CD4-positive, alpha-beta T cell treated with Interleukin-21 for 1 hour (primary cell): ENCODE data around the gene RAD9A.

Experiments used
- DNase-seq: peaks from one replicate; pipeline ENCODE4 v3.0.0-alpha.2; 2020

The RAD9A gene

GRCh38 chr11:67391304-67392182, at the start of gene RAD9A:
Gene RAD9A, plus strand, starts transcription at chr11:67391986. Its CDS starts 59 bp downstream, at chr11:67392045.
- peak; percentile 92 for DNase-seq

GRCh38 chr11:67344264-67344663, 47.5 kb upstream of the RAD9A start:
- DNase-seq, result no peak

- DNase-seq, result no peak
Measured at GRCh38 chr11:67345247-67345919, 46.4 kb upstream of the RAD9A start.

DNA sequence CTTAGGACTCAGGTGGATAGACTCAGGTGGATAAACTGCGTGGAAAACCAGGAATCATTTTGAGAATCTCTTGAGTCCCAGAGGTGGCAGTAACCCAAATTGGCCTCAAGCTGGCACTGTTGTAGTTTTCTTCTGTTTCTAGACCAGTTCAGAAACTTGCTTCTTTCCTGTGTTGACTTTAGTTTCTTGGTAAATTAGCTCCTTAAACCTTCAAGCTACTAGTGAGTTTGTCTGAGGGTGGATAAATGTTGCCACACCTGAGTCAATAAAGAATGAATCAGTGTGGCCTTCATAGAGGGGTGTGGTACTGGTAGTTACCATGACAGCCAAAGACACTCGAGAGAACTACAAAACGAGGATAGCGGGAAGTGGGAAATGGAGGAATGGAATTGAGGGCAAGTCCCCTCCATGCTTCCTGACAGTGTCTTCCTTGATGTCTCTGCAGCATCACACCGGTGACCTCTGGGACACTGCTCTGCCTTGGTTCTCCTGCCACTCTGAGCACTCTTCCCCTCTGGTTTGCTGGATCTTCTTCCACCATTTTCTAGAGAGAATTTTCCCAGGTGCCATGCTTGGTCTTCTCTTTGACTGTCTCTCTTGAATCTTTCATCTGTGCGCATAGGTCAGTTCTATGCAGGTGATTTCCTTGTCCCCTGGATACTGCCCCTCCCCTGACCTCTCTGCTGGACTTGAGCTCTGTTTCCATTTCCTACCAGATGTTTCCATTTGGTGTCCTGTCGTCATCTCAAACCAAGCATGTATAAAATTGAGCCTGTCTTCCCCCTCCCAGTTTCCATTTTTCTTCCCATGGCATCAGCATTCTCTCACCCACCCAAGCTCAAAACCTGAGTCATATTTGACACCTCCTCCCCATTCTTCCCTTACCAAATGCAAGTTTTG, 45.6 kb upstream of the RAD9A start:
- peak; percentile 41 for DNase-seq

DNA sequence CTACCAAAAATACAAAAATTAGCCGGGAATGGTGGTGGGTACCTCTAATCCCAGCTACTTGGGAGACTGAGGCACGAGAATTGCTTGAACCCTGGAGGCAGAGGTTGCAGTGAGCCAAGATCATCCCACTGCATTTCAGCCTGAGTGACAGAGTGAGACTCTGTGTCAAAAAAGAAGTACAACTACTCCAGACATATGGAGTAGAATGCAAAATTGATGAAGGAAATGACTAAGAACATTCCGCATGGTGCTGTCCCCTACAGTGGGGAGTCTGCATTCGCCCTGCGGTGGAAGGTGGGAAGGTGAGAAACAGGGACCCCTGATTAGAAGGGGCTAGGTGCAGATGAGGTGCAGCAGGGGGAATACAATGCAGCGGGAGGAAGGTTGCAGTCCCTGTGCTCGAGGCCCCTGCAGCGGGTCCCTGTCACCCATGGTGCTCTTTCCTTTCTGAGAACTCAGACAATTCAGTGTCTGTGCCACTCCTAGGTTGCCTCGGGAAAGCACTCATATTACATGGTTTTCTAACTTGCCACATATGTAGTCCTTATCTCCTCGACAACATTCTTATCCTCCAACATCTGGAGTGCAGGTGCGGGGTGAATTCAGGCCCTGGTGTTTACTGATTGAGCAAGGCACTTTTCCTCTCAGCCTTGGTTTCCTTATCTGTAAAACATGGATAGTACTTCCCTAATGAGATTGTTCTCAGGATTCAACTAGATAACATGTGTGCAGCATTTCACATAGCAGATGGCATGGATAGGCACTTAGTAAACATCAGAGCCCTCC, 43.6 kb upstream of the RAD9A start:
- DNase-seq, result no peak

GRCh38 chr11:67349036-67349435, 42.8 kb upstream of the RAD9A start:
- DNase-seq, result no peak

DNA sequence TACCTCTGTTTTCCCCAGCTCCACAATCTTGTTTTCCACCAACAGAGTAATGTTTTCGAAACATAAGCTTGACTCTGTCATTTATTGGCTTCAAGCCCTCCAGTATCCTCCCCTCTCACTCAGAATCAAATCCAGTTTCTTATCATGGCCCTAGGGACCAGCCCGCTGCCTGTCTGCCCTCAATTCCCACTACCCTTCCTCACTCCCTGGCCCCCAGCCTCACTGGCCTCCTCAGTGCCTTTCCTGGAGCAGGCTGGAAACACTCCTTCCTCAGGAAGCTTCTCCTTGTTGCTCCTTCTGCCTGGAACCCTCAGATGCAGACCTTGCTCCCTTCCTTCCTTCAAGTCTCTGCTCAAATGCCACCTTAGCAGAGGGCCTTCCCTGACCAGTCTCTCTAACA, 42.3 kb upstream of the RAD9A start:
- no peak for DNase-seq

GRCh38 chr11:67349928-67350465, 41.8 kb upstream of the RAD9A start:
- DNase-seq, result no peak

DNA sequence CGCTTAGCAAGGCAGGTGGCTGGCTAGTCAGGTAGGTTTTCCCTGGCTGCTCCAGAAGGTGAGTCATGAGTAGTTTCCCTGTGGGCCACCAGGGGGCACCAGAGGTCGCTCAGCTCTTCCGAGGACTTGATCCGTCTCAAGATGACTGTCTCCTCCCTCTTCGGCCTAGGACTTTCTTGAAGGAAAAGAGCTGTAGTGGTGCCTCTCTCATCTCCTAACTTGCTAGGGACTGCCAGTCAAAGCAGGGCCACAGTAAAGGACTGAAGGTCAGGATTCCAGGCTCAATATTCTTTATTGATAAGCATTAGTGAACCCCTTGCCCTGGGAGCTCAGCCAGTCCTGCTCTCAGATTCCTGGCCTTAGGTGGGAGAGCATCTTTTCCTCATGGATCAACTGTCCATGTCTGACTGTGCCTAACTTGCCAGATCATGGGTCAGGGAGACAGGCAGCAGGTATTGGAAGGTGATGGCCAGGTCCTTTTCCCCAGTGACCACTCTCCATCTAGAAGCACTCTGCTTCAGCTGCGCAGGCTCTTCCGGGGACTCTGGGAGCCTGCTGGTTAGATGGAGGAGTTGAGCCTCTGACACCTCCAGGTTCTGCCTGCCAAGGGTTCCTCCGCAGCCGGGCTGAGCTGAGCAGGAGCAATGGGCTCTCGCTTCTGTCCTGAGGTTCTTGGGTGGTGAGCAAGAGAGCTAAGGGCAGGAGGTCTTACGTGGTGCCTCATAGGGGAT, 40.3 kb upstream of the RAD9A start:
- peak; percentile 75 for DNase-seq

GRCh38 chr11:67352546-67353316, 39.1 kb upstream of the RAD9A start:
- DNase-seq, result no peak

DNA sequence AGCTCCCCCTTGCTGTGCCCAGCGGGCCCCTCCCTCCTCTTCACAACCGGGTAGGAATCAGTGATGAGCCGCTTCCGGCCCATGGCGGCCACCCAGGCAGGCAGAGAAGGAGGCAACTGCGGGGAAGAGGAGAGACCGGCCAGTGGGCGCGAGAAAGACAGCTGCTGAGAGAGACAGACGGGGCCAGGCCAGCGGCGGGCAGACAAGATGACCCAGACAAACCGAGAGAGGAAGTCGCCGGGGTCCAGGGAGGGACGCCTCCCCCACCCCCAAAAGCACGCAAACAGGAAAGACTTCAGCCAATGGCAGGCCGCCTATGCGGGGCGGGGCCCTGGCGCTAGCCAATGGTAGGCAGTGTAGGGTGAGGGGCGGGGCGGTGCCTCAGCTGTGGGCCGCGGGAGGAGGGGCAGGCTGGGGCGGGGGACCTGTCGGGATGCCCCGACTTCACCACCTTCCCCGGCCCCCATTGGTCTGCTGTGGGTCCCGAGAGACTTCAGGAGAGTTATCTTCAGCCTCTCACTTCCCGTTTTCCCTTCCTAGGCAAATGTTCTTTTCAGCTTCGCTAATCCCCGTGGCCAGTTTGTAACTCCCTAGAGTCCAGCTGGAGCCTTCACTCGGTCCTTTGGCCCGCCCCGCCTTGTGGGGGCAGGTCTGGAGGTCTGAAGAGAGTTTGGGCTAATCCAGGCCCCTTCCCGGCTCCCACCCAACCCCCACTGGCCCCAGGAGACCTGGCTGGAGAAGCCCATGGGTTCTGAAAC, 38.3 kb upstream of the RAD9A start, which contains the start of gene POLD4:
Gene POLD4 (minus strand): TSS at position 230 of the 758 bp plus-strand sequence. CDS start 147 bp downstream, at position 83.
- DNase-seq, result peak; percentile 96

DNA sequence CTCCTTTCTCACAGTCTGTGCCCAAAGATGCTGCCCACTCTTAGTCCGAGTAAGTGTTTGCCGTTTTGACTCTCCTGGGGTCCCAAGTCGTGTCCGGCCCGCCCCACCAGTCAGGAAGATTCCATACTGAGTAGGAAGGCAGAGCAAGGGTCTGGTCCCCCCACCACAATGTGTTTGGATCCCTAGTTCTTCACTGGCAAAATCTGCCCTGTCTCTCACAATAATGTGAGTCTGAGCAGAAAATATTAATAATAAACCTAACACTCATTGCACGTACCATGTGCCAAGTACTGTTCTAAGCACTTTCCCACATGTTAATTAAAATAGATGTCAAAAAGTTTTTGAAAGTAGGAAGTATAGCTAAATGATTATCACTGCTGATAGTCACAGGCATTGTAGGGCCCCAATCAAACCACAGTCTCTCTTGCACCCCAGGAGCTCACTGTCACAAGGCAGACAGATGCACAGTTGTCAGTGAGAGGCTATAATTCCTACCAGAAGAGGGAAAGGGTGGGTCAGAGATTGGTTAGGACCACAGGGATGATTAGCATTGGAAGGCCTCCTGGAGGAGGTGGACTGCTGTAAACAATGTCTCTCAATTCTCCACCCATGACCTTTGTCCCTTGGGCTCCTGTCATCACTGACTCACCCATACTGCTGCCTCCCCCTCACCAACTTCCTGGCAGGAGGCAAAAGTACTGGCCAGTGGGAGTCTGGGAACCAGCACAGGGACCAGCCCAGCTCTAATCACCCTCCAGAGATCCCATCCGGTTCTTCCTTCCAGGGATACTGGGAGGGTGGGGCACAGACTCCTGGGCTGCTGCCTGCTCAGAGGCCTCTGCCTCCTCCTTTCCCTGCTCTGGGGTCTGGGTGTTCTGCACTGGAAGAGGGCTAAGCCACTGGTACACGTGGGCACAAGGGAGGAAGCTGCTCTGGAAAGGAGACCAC, 37.4 kb upstream of the RAD9A start:
- peak; percentile 30 for DNase-seq

DNA sequence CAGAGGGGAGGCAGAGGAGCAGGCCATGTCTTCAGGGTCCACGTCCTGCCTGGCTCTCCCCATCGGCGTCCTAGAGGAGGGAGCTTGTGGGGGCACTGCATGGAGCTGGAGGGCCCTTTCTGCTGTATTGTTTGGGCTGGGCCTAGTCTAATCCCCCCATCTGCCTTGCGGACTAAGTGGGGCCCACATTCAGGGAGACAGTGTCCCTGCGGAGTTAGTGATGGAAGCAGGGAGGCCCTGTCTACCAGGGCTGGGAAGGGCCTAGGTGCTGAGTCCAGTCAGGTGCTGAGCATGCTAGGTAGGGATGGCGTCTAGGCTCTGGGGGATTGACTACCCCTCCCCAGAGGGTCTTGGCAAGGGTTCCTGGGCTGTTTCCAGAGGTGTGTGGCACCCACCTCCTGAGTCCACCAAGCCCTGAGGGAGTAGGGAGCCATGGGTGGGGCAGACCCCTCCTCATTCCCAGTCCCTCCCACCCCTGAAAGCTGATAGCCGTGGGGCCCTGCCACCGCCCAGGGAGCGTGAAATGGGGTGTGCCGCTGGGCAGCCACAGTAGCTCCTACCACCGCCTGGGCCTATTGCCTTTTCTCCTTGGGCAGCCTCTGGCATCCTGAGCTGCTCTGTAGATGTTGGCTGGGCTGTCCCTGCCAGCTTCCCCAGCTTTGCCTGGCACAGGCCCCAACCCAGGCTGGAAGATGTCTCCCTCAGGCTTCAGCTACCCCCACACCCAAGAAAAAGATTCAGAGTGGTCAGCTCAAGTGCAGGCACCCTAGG, 36.6 kb upstream of the RAD9A start:
- DNase-seq, result no peak

DNA sequence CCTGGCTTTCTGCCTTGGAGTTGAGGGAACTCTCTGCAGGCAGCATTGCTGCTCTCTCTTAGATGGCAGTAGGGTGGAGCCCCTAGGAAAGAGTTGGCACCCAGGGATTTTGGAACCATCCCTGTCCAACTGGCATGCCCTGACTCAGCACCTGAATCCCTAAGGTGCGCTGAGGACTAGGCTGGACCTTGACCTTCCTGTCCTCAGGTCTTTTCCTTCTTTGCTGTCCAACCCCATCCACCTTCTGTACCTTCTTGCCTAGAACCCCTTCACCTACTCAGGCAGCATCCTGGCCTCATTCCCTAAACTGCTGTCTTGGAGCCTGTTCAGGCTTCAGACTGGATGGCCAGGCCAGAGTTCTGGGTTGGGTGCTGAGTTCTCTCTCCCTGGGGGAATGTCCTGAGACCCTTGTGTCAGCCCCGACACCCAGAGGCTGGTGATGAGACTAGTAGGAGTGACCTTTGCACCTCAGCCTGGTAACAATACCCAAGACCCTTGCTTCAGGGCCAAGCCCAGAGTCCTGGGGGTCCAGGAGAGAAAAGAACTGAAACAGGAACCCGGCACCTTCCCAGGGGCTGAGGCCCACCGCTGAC, 35.9 kb upstream of the RAD9A start:
- no peak for DNase-seq

DNA sequence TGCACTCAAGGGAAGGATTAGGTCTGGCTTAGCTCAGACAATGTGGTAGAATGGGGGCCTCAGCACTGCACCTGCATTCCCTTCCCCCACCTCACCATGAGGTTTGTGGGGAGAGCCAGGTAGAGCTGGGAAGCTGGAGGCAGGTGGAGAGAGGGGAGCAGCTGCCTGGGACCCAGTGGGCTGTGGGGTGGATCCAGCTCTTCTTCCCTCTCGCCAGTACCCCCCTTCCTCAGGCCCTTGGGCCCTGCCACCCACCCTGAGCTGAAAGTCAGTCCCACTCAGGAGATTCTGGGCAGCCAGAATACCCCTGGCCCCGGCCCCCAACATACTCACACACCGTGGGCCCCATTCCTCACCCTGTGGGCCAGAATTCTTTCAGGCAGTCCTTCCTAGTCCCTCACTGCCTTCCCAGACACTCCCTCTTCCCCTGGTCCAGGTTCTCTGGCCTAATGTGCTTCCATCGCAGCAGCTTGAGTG, 35.4 kb upstream of the RAD9A start:
- DNase-seq, result no peak

GRCh38 chr11:67356864-67357561, 34.8 kb upstream of the RAD9A start:
- peak; percentile 81 for DNase-seq
